ENCODE data around the gene DHRS9. TPM values are rescaled to one million over a fixed set of nuclear protein-coding genes. Genes with fewer than 3 reads are reported as not detected.

DHRS9 gene
- total and polyA plus RNA-seq, 9 of the 15 experiments (the other 6 are each of a cell fraction or from before 2014, with no cell fraction given), result 0.27 to 1.7 (median 0.69) TPM

- in situ Hi-C loops (cut with MboI) (no loop called here), intact Hi-C loops (cut with micrococcal nuclease) (loop anchor here (2.0 to 10.0 kb wide), 5 partner anchors 73 to 785 kb away; no protein-coding TSS in a partner anchor)
- ATAC-seq, result peak; percentile 93
- Histone ChIP-seq H3K4me3 (no peak overlapping the region), H3K9me1 (ENCODE audit: control insufficient read depth, insufficient read depth, low read length) (no peaks in the 10 kb centered on the region), H3K79me2 (ENCODE audit: control insufficient read depth, insufficient read depth, low read length) (no peaks in the 10 kb centered on the region), H3K36me3 (ENCODE audit: control insufficient read depth, insufficient read depth, low read length) (no peaks in the 10 kb centered on the region), H4K20me1 (replicated peaks; ENCODE audit: control insufficient read depth, insufficient read depth, low read length) (no peaks in the 10 kb centered on the region), H3K27me3 (ENCODE audit: control insufficient read depth in 2 of 2, insufficient read depth in 2 of 2, low read length in 2 of 2) (no peaks in the 10 kb centered on the region), H3K9ac (ENCODE audit: insufficient read depth in 1 of 2, low read depth in 2 of 2, low read length in 2 of 2) (peak overlapping the region in 1 of 2 experiments; percentile 66; a peak in 3 of 4 replicates), H2AFZ (ENCODE audit: low read depth, low read length) (peak overlapping the region; percentile 97), H3K27ac (ENCODE audit: extremely low read depth, low read depth, low read length) (peak overlapping the region; percentile 92), H3K4me1 (replicated peaks in 1 of 2; ENCODE audit: control insufficient read depth in 2 of 2, insufficient read depth in 2 of 2, low read length in 2 of 2) (peaks cover 10 to 37% of the 10 kb centered on the region in 2 experiments), H3K4me2 (ENCODE audit: insufficient read depth, low read length) (peak overlapping the region; percentile 75), H3K9me3 (replicated peaks; ENCODE audit: control insufficient read depth, insufficient read depth, low read depth, low read length) (no peaks in the 10 kb centered on the region)
- POLR2A ChIA-PET, result interaction anchor here (1.5 kb wide), 1 partner anchor 14 kb away, joined by 4 read pairs; no protein-coding TSS in a partner anchor
- FAIRE-seq, result peak; percentile 86
- CTCF ChIA-PET (ENCODE audit: low intra/inter-chr PET ratio), result no interaction called here
- WGBS (ENCODE audit: insufficient coverage, low coverage, missing lambda C conversion rate), result 13% methylated on average over 5 of the region's 5 CpGs
- peak; percentile 33 to 92 (median 60) for DNase-seq (ENCODE audit: extremely low read depth in 1 of 4, low spot score in 3 of 4)
- no TSS peak for BruUV-seq (replicated peaks)
- TF ChIP-seq HMBOX1 (IDR thresholded peaks at IDR 0.05), result peak; percentile 94
- TF ChIP-seq PML (IDR thresholded peaks at IDR 0.05; ENCODE audit: low read length), result 0 out of 2 replicates have a peak, but pooled peaks have one; percentile 34
- TF ChIP-seq CTCF (IDR thresholded peaks at IDR 0.05 in 2 of 3, conservative IDR thresholded peaks at IDR 0.05 in 1 of 3; ENCODE audit: insufficient read depth in 2 of 3, low read depth in 1 of 3, low read length in 3 of 3), result peak; percentile 0 to 49 (median 19); a peak in 1 of 6 replicates
- TF ChIP-seq RBBP5 (IDR thresholded peaks at IDR 0.05; ENCODE audit: borderline replicate concordance, insufficient read depth, low read length, poor library complexity, severe bottlenecking), result peak; percentile 62
- peak in 1 of 2 experiments; percentile 32; a peak in 1 of 4 replicates for TF ChIP-seq KDM1A (IDR thresholded peaks at IDR 0.05)
- no peak for TF ChIP-seq GMEB1 (CRISPR knock-in tag; IDR thresholded peaks at IDR 0.05)
- peak; percentile 53; the same call in 1 of the 2 replicates for TF ChIP-seq ZNF197 (CRISPR knock-in tag; IDR thresholded peaks at IDR 0.05; ENCODE audit: low read depth)
- no peak for TF ChIP-seq ZNF696 (CRISPR knock-in tag; conservative IDR thresholded peaks at IDR 0.05)
- TF ChIP-seq L3MBTL2 (IDR thresholded peaks at IDR 0.05), result peak; percentile 72
- TF ChIP-seq NCOR1 (IDR thresholded peaks at IDR 0.05), result peak; percentile 74
- peak in 1 of 2 experiments; percentile 23; a peak in 1 of 4 replicates for TF ChIP-seq ARNT (IDR thresholded peaks at IDR 0.05)
- TF ChIP-seq FOSL1 (tag; conservative IDR thresholded peaks at IDR 0.05), result peak; percentile 39; the same call in 1 of the 2 replicates
- peak; percentile 40; the same call in 1 of the 2 replicates for TF ChIP-seq FOXM1 (IDR thresholded peaks at IDR 0.05; ENCODE audit: low read depth)
- no peak for TF ChIP-seq FOXM1 (CRISPR knock-in tag; IDR thresholded peaks at IDR 0.05; ENCODE audit: low read depth)
- peak in 1 of 2 experiments; percentile 39; a peak in 1 of 4 replicates for TF ChIP-seq RAD21 (CRISPR knock-in tag; conservative IDR thresholded peaks at IDR 0.05 in 1 of 2, IDR thresholded peaks at IDR 0.05 in 1 of 2)
- 0 out of 2 replicates have a peak, but pooled peaks have one; percentile 28 for TF ChIP-seq MTA2 (IDR thresholded peaks at IDR 0.05; ENCODE audit: low read depth)
- TF ChIP-seq FOXP1 (CRISPR knock-in tag; IDR thresholded peaks at IDR 0.05), result no peak
- TF ChIP-seq STAT5A (IDR thresholded peaks at IDR 0.05; ENCODE audit: borderline replicate concordance, low read length), result 0 out of 2 replicates have a peak, but pooled peaks have one; percentile 51
Observed at GRCh38 chr2:169129703-169130243, 60.4 kb downstream of the DHRS9 start.
